Measurements from ENCODE around the gene MTERF4. TPM values are rescaled to one million over a fixed set of nuclear protein-coding genes. Genes with fewer than 3 reads are reported as not detected.

MTERF4 gene
- total RNA-seq, 1 donor from 2014 or later, result 43.7 TPM

- Mint-ChIP-seq H3K27me3 (ENCODE audit: low read depth) (no peaks in the 10 kb centered on the region), H3K36me3 (ENCODE audit: low read depth) (no peaks in the 10 kb centered on the region), H3K4me3 (no peak overlapping the region), H3K27ac (ENCODE audit: unreplicated experiment) (no peak overlapping the region), H3K9me3 (no peaks in the 10 kb centered on the region), H3K4me1 (no peaks in the 10 kb centered on the region)
- no peak for DNase-seq (ENCODE audit: low read depth, low spot score)
- TF ChIP-seq CTCF (conservative IDR thresholded peaks at IDR 0.05), result no peak
These were observed 29.4 kb downstream of the MTERF4 start for GRCh38 chr2:241072553-241073165.

- DNase-seq (ENCODE audit: low read depth, low spot score), result no peak
- Mint-ChIP-seq H3K9me3 (no peaks in the 10 kb centered on the region), H3K4me3 (no peak overlapping the region), H3K4me1 (no peaks in the 10 kb centered on the region), H3K27ac (ENCODE audit: unreplicated experiment) (no peak overlapping the region), H3K27me3 (ENCODE audit: low read depth) (no peaks in the 10 kb centered on the region), H3K36me3 (ENCODE audit: low read depth) (no peaks in the 10 kb centered on the region)
- TF ChIP-seq CTCF (conservative IDR thresholded peaks at IDR 0.05), result no peak
These were observed 29.9 kb downstream of the MTERF4 start for GRCh38 chr2:241072151-241072550.

DNA sequence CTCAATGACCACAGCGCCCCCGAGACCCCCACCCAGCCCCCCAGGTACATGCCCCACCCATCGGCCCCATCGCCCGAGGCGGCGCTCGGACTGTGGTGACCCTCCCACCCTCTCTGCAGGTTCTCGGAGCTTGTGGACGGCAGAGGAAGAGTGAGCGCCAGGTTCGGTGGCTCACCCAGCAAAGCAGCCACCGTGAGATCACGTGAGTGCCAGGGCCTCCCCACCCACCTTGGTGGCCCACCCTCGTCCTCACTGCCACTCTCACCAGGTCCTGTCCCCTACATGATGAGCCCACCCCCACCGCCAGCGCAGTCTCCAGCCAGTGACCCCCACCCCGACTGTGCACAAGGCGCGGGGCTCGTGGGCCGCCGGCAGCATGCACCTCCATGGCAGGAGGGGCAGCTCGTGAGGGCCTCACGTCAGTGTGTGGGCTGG is 30.4 kb downstream of the MTERF4 start:
- no peak for DNase-seq (ENCODE audit: low read depth, low spot score)
- Mint-ChIP-seq H3K27me3 (ENCODE audit: low read depth) (no peaks in the 10 kb centered on the region), H3K4me1 (no peaks in the 10 kb centered on the region), H3K27ac (ENCODE audit: unreplicated experiment) (no peak overlapping the region), H3K9me3 (no peaks in the 10 kb centered on the region), H3K36me3 (ENCODE audit: low read depth) (no peaks in the 10 kb centered on the region), H3K4me3 (no peak overlapping the region)
- no peak for TF ChIP-seq CTCF (conservative IDR thresholded peaks at IDR 0.05)

- Mint-ChIP-seq H3K4me1 (no peaks in the 10 kb centered on the region), H3K27ac (ENCODE audit: unreplicated experiment) (no peak overlapping the region), H3K36me3 (ENCODE audit: low read depth) (no peaks in the 10 kb centered on the region), H3K9me3 (no peaks in the 10 kb centered on the region), H3K27me3 (ENCODE audit: low read depth) (peaks cover 3% of the 10 kb centered on the region), H3K4me3 (no peak overlapping the region)
- DNase-seq (ENCODE audit: low read depth, low spot score), result no peak
- no peak for TF ChIP-seq CTCF (conservative IDR thresholded peaks at IDR 0.05)
These were observed 31.0 kb downstream of the MTERF4 start for GRCh38 chr2:241070811-241071676.

- Mint-ChIP-seq H3K4me3 (no peak overlapping the region), H3K9me3 (no peaks in the 10 kb centered on the region), H3K36me3 (ENCODE audit: low read depth) (no peaks in the 10 kb centered on the region), H3K27ac (ENCODE audit: unreplicated experiment) (no peak overlapping the region), H3K27me3 (ENCODE audit: low read depth) (peaks cover 5% of the 10 kb centered on the region), H3K4me1 (no peaks in the 10 kb centered on the region)
- no peak for TF ChIP-seq CTCF (conservative IDR thresholded peaks at IDR 0.05)
- no peak for DNase-seq (ENCODE audit: low read depth, low spot score)
These were observed 31.7 kb downstream of the MTERF4 start for GRCh38 chr2:241070361-241070760.

Data from neural crest cell (in vitro differentiated cells).